Transverse colon (tissue), 4 donors: ENCODE data around the gene CYP1A2. TPM values are rescaled to one million over a fixed set of nuclear protein-coding genes. Genes with fewer than 3 reads are reported as not detected.
"Not testable (repeated sequence)": the region's sequence is repeated elsewhere in the genome, so short reads cannot be mapped to it uniquely, and the experiment has no call there.

Experiments
- DNase-seq: peaks from one replicate; pipeline ENCODE4 v3.0.0-alpha.2; 2019
- H3K27ac ChIP-seq, 4 donors: fragments of 200-600 bp; sonication (generic); 2 replicates each; pipeline ENCODE4 v1.5.1; 2016 to 2018; ENCODE audit warnings: inconsistent platforms in 4 of 4
- H3K27me3 ChIP-seq: fragments of 200-600 bp; sonication (generic); 2 replicates; pipeline ENCODE4 v1.5.1; 2017; ENCODE audit warnings: inconsistent platforms
- H3K36me3 ChIP-seq, 4 donors: fragments of 200-600 bp; sonication (generic); 2 replicates each; pipeline ENCODE4 v1.5.1; 2017 to 2019; ENCODE audit warnings: inconsistent platforms in 4 of 4
- H3K4me1 ChIP-seq, 4 donors: fragments of 200-600 bp; sonication (generic); 2 replicates each; pipeline ENCODE4 v1.5.1; 2017 to 2020; ENCODE audit warnings: inconsistent platforms in 4 of 4
- H3K4me3 ChIP-seq, 4 donors: fragments of 200-600 bp; sonication (generic); 1 replicate in 1 of 4; 2 replicates in 3 of 4; pipeline versions ENCODE4 v1.5.1 to v1.6.1; 2017 to 2019; ENCODE audit warnings: inconsistent platforms in 4 of 4
- H3K9me3 ChIP-seq, 2 donors: fragments of 200-600 bp; sonication (generic); 2 replicates each; pipeline ENCODE4 v1.5.1; 2017 to 2019; ENCODE audit warnings: inconsistent platforms in 2 of 2
- EP300 ChIP-seq: sonication (generic); formaldehyde crosslinking; IDR thresholded peaks from one replicate; pipeline ENCODE4 v1.6.1; 2017; ENCODE audit warnings: antibody characterized with exemption, low read depth
- POLR2A ChIP-seq: fragments of 450-650 bp; IDR thresholded peaks from one replicate; pipeline ENCODE4 v1.6.1; 2016; ENCODE audit warnings: antibody characterized with exemption, mild to moderate bottlenecking, moderate library complexity
- POLR2AphosphoS5 ChIP-seq, 3 donors: sonication (generic); formaldehyde crosslinking; IDR thresholded peaks; one replicate each; pipeline ENCODE4 v1.6.1; 2016; ENCODE audit warnings: antibody characterized with exemption in 3 of 3
- WGBS, 2 donors: methylation state at CpG; one replicate each; pipeline ENCODE4 v1.1.5; 2018; ENCODE audit warnings: low coverage in 1 of 2; 5-methylcytosine and 5-hydroxymethylcytosine counted together
- in situ Hi-C, 4 donors: fragments of 200-750 bp; cut with MboI; loops; one replicate each; pipeline versions ENCODE4 v1.15.0 to v1.15.1; 2017; ENCODE audit warnings: low sequenced_read_pairs in 3 of 4, low pct_ligation_motif_present in 1 of 4, low pct_unique_long_range_greater_than_20kb in 1 of 4
- intact Hi-C: fragments of 100-400 bp; cut with DNase I; formaldehyde crosslinking; loops from one replicate; pipeline ENCODE4 v1.15.1; 2023; ENCODE audit warnings: low total_unique reads
- total RNA-seq, 4 donors: library from RNA; depleted of rRNA; stranded (reverse); fragments of >200 nt; gene quantifications; one replicate each; pipeline ENCODE4 v1.1.0, GENCODE V29; 2016
- TF ChIP-seq, protein P1 (sequence below), 5 experiments: fragments of 200-600 bp in 3 of 5; fragments of 450-650 bp in 2 of 5; sonication (generic) in 3 of 5; IDR thresholded peaks; 1 replicate in 2 of 5; 2 replicates in 3 of 5; pipeline ENCODE4 v1.5.1; 2016 to 2017; ENCODE audit warnings: antibody characterized with exemption in 5 of 5, inconsistent platforms in 3 of 5, mild to moderate bottlenecking in 2 of 5, moderate library complexity in 1 of 5

The CYP1A2 gene
- total RNA-seq, 4 donors from 2014 or later, result not detected

GRCh38 chr15:74733269-74733668, 15.4 kb upstream of the CYP1A2 start:
- Histone ChIP-seq H3K9me3 (no peaks in the 10 kb centered on the region), H3K4me3 (no peak overlapping the region), H3K27me3 (peaks cover 60% of the 10 kb centered on the region), H3K36me3 (no peaks in the 10 kb centered on the region), H3K4me1 (no peaks in the 10 kb centered on the region), H3K27ac (no peak overlapping the region)
- intact Hi-C loops, result no loop called here
- no peak for TF ChIP-seq POLR2A
- no peak for TF ChIP-seq EP300
- TF ChIP-seq, protein P1, sequence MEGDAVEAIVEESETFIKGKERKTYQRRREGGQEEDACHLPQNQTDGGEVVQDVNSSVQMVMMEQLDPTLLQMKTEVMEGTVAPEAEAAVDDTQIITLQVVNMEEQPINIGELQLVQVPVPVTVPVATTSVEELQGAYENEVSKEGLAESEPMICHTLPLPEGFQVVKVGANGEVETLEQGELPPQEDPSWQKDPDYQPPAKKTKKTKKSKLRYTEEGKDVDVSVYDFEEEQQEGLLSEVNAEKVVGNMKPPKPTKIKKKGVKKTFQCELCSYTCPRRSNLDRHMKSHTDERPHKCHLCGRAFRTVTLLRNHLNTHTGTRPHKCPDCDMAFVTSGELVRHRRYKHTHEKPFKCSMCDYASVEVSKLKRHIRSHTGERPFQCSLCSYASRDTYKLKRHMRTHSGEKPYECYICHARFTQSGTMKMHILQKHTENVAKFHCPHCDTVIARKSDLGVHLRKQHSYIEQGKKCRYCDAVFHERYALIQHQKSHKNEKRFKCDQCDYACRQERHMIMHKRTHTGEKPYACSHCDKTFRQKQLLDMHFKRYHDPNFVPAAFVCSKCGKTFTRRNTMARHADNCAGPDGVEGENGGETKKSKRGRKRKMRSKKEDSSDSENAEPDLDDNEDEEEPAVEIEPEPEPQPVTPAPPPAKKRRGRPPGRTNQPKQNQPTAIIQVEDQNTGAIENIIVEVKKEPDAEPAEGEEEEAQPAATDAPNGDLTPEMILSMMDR (IDR thresholded peaks at IDR 0.05), result no peak
- no peak for TF ChIP-seq POLR2AphosphoS5 (IDR thresholded peaks at IDR 0.05)
- DNase-seq, result no peak
- 85 to 95% methylated on average over 3 of the region's 3 CpGs for WGBS, 2 donors
- in situ Hi-C loops, result no loop called here

DNA sequence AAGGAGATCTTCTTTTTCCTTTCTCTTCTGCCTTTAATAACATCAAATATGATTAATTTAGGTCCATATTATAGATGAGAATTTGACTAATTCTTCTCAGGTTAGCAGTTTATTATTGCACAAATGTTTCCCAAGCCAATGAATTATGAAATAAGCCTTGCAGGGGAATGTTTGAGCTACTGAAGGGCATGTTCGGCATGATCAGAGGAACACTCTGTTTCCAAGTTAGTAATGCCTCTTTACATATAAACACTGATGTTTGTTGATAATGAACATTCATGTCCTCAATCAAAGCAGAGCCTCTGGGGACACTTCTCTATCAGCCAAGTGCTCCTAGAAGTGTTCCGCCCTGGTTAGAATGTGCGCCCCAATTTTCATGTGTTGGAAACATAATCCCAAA, 13.3 kb upstream of the CYP1A2 start:
- no peaks in the 10 kb centered on the region for H3K4me1 ChIP-seq
- in situ Hi-C loops (no loop called here), intact Hi-C loops (no loop called here)
- H3K27me3 ChIP-seq, result peaks cover 54% of the 10 kb centered on the region
- 71 to 87% methylated on average over 1 to 3 of the region's 3 CpGs for WGBS, 2 donors
- no peak overlapping the region for H3K4me3 ChIP-seq
- no peak for DNase-seq
- H3K9me3 ChIP-seq, result no peaks in the 10 kb centered on the region
- TF ChIP-seq POLR2A, result no peak
- TF ChIP-seq, protein P1 (IDR thresholded peaks at IDR 0.05), result no peak
- no peak for TF ChIP-seq EP300
- TF ChIP-seq POLR2AphosphoS5 (IDR thresholded peaks at IDR 0.05), result no peak
- no peaks in the 10 kb centered on the region for H3K36me3 ChIP-seq
- H3K27ac ChIP-seq, result no peak overlapping the region

DNA sequence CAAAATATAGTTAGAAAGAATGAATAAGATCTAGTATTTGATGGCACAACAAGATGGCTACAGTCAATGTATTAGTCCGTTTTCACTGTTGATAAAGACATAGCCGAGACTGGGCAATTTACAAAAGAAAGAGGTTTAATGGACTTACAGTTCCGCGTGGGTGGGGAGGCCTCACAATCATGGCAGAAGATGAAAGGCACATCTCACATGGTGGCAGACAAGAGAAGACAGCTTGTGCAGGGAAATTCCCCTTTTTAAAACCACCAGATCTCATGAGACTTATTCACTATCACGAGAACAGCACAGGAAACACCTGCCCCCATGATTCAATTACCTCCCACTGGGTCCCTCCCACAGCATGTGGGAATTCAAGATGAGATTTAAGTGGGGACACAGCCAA, 10.4 kb upstream of the CYP1A2 start:
- in situ Hi-C loops, DNase-seq, H3K27ac ChIP-seq, intact Hi-C loops, H3K4me3 ChIP-seq, H3K9me3 ChIP-seq, H3K36me3 ChIP-seq, H3K4me1 ChIP-seq: not testable (repeated sequence)
- 70 to 75% methylated on average over 5 of the region's 5 CpGs for WGBS, 2 donors
- peaks cover 29% of the 10 kb centered on the region for H3K27me3 ChIP-seq

DNA sequence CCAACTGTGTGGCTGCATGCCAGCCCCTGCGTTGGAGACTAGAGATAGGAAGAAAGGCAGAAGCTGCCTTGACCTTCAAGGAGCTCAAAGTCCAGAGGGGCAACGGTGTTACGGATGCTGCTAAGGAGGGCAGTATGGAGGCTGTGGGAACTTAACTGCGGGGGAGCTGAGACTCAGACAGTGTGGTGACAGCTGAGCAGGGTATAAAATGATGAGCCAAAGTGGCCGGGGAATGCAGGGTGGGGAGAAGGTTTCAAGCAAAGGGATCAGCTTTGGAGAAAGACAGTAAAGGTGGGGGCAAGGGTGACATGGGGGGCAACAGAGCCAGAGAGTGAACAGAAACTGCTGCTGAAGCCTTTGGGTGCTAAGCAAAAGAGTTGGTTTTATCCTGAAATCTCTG, 6.2 kb upstream of the CYP1A2 start:
- WGBS, 2 donors, result 74% methylated on average over 5 of the region's 5 CpGs; no CpG with 5 or more reads in 1 of the 2 donors
- in situ Hi-C loops (no loop called here), intact Hi-C loops (no loop called here)
- TF ChIP-seq, protein P1 (IDR thresholded peaks at IDR 0.05), result no peak
- TF ChIP-seq EP300 (no peak), POLR2A (no peak), POLR2AphosphoS5 (IDR thresholded peaks at IDR 0.05) (no peak)
- Histone ChIP-seq H3K36me3 (no peaks in the 10 kb centered on the region), H3K27me3 (peaks cover 5% of the 10 kb centered on the region), H3K9me3 (no peaks in the 10 kb centered on the region), H3K4me3 (no peak overlapping the region), H3K4me1 (no peaks in the 10 kb centered on the region), H3K27ac (no peak overlapping the region)
- no peak for DNase-seq

DNA sequence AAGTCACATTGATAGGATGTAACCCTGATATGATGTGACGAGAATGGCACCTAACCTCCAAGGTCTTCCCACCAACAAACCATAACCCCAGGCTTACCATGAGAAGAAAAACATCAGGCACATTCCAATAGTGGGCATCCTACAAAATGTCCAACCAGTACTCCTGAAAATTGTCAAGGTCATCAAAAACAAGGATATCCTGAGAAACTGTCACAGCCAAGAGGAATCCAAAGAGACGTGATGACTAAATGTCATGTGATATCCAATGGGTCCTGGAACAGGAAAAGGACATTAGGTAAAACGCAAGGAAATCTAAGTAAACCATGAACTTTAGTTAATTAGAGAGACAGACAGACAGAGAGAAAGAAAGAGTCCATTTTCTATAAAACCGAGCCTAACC, 2.3 kb upstream of the CYP1A2 start:
- WGBS, 2 donors, result 74 to 80% methylated on average over 3 to 4 of the region's 4 CpGs
- in situ Hi-C loops, result no loop called here

More for the DNA sequence above, 2.3 kb upstream of the CYP1A2 start:
- DNase-seq, result no peak
- Histone ChIP-seq H3K9me3 (no peaks in the 10 kb centered on the region), H3K36me3 (no peaks in the 10 kb centered on the region), H3K27me3 (peaks cover 3% of the 10 kb centered on the region), H3K4me1 (no peaks in the 10 kb centered on the region), H3K4me3 (no peak overlapping the region), H3K27ac (no peak overlapping the region)
- TF ChIP-seq EP300 (no peak), POLR2AphosphoS5 (IDR thresholded peaks at IDR 0.05) (no peak), POLR2A (no peak)
- TF ChIP-seq, protein P1 (IDR thresholded peaks at IDR 0.05), result no peak
- intact Hi-C loops, result no loop called here
